SH-SY5Y (cell line): ENCODE results near the gene SMIM10.

Source experiments
- GATA2 ChIP-seq: IDR thresholded peaks from 2 replicates; pipeline ENCODE4 v1.6.1; 2011; ENCODE audit warnings: mild to moderate bottlenecking, low read depth, low read length
- GATA3 ChIP-seq: IDR thresholded peaks from 2 replicates; pipeline ENCODE4 v1.6.1; 2011; ENCODE audit warnings: low read depth, mild to moderate bottlenecking, low read length, moderate library complexity

The SMIM10 gene

DNA sequence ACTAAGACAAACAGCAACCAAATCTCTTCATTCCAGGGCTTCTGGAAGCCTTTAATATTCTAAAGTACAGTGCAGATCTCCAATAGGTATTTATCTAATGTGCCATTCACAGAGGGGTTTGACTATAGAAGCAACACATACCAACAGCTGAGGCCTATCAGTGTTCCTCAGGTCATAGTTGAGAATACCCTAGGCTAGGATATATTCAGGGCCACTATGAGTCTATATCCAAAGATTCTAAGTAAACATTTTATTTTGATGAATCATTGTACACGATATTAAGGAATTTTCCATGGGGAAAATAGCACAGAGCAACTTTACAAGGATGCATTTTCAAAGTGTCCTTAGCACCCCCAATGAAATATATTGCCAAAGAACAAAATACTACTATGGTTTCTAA is 9.7 kb downstream of the SMIM10 start:
- TF ChIP-seq GATA3 (no peak), GATA2 (no peak)

DNA sequence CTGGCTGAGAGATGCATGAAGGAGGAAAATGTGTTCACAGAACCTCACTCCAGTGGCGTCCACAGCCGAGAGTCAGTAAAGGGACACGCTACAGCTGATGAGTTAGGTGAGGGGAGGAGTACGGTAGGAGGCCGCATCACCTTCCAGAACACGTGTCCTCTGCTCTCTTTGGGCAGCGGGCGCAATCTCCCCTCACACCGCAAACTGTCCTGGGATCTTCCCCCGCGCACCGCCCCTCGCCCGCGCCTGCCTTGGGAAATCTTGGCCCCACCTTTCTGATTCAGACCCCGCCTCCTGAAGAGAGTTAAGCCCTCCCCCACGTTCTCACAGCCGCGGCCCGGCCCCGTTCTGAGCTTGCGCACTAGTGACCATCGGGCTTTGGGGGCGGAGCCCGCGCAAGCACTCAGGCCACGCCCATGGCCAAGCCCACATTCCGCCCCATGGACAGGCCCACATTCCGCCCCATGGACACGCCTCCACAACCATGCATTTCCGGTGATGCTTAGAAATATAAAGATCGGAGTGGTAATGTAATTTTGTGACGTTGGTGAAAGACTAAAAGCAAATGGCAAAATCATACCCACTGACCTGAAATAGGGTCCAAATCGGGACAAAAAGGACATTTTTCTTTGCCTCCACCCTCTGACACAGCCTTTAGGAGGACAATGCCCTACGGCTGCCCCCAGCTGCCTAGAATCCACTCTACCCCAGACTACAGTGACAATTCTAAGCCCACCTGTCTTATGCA is 13.3 kb downstream of the SMIM10 start:
- TF ChIP-seq GATA3 (no peak), GATA2 (no peak)

DNA sequence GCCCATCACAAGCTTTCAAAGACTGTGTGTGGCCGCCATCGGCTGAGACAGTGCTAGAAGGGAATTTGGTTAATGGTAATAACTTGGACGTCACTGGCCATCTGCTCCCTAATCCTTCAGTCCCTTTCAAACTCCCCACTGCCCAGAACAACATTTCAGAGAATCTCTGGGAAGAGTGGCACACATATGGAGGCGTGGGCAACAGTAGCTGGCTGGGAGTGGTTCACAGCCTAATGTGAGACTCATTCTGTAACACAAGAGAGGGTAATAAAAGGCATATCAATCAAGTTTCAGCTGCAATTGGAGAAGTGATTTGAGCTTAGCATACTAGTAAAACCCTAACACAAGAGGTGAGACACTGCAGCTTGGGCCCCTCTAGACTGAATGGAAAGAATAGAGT is 15.4 kb downstream of the SMIM10 start:
- TF ChIP-seq GATA2 (no peak), GATA3 (no peak)

DNA sequence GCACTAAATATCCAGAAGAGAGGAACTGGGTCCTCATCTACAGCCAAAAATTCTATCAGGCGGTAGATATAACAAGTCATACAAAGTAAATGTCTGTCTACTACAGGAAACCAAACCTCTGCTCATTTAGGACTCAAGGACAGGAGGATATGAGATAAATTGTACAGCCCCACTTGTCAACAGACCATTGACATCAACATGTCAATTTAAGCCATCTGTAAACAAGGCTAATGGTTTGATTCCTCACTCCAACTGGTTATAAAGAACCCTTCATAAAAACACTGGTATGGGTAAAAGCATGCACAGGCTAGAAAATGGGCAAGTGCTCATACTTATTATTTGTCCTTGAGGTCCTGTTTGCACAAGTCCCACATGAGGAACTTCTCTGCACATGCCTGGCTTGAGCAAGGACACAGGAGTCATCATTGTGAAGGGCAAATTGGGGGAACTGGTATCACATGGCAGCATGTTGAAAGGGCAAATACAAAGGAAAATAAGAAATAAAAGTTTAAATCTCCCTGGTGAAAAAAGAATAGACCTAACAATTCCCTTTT is 18.3 kb downstream of the SMIM10 start:
- TF ChIP-seq GATA3 = no peak
- TF ChIP-seq GATA2 = no peak

DNA sequence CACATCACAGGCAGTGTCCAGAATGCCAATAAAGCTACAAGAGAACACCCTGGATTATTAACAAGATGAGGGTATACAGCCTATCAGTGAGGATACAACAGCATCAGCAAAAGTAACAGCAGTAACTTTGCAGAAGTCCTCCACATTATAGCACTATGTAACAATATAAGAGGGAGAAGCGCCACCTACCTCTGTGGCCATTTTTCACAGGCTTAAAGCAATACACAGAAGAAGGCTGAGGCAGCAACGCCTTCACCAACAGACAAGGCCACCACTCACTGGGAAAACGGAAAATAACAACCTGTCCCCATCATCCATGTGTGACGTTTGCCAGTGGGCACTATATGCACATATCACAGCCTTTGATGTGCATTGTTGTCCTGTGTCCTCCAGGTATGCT is 19.0 kb downstream of the SMIM10 start:
- no peak for TF ChIP-seq GATA3

DNA sequence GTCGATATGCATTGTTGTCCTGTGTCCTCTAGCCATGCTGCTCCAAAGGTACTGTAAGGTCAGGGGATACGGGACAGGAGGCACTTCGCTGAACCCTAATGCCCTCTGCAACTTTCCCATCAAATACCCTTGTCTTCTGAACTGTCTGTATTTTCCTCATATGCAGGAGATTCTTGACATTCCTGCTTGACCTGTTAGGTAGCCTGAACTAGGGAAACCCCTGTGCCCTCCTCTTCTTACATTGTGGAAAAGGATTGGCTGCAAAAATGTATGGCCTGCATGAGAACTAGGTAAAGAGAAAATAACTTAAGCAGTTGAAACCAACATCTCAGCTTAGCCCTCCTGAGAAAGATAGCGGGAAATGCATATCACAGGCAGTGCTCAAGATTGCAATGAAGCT is 20.1 kb downstream of the SMIM10 start:
- TF ChIP-seq GATA2 = no peak
- no peak for TF ChIP-seq GATA3

DNA sequence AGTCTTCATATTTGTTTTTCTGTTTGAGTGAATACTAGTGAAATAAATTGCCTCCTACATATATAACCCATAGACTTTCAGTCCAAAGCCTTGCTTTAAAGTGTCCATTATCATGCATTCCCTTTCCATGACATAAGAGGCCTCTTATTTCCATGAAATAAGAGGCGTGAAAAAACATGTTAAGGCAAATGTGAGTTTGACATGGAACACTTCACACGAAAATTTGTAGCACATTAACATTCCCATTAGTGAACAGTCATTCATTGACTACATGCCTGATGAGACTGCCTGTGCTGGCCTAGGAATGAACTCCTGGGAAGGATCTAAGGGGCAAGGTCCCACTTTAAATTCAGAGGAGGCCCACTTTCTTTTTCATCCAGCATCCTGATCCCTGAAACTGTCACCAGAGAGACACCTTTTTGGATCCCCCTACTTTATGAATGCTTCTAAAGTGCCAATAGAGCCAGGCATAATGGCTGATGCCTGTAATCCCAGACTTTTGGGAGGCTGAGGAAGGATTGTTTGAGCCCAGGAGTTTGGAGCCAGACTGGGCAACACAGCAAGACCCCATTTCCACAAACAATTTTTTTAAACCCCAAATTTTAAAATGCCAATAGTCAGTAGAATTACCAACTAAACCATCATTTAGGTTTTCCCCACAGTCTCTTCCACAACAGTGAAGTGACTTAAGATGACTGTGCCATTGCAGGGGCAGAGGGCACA is 24.9 kb downstream of the SMIM10 start:
- TF ChIP-seq GATA3 (no peak), GATA2 (no peak)

DNA sequence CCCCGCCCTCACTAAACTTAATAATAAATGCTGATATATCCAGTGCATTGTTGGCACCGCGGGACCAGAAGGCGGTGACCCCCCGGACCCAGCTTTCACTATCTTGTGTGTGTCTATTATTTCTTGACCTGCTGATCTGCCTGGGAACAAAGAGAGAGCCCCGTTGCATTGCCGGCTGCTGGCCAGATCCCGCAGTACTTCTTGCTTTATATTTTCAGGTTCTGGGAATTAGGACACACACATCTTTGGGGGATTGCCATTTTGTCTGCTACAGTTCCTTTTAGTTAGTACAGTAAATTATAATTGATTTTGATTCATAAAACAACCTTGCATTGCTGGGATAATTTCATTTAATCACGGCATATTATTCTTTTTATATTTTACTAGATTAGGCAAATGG is 33.7 kb downstream of the SMIM10 start:
- no peak for TF ChIP-seq GATA3
- TF ChIP-seq GATA2 = no peak
